MCF 10A (cell line): ENCODE data around the gene LILRB1. TPM values are rescaled to one million over a fixed set of nuclear protein-coding genes. Genes with fewer than 3 reads are reported as not detected.
"Not testable (repeated sequence)": the region's sequence is repeated elsewhere in the genome, so short reads cannot be mapped to it uniquely, and the experiment has no call there.

Source experiments
- BruUV-seq: library from RNA; stranded (reverse); fragments of 400-500 nt; replicated peaks from 2 replicates; lab custom pipeline; 2021; lab: Mats Ljungman, UMichigan
- CTCF ChIA-PET: fragments of 300-600 bp; sonication (Branson Sonifier 250); formaldehyde crosslinking; extraction: SDS; loops from one replicate; lab custom pipeline; 2021; ENCODE audit warnings: antibody characterized with exemption, inconsistent platforms; lab: Yijun Ruan, JAX
- POLR2A ChIA-PET: fragments of 300-600, 350-650 bp; sonication (Branson Sonifier 250); formaldehyde crosslinking; extraction: SDS; loops from one replicate; lab custom pipeline; 2020; ENCODE audit warnings: antibody characterized with exemption, inconsistent platforms; lab: Yijun Ruan, JAX
- DNase-seq: peaks from one replicate; pipeline ENCODE4 v3.0.0-alpha.2; 2018; ENCODE audit not compliant: unreplicated experiment
- H3K27ac Mint-ChIP-seq: one replicate; pipeline ENCODE4 v1.8.0; 2022; ENCODE audit warnings: mild to moderate bottlenecking, low read depth, mixed read lengths; ENCODE audit not compliant: unreplicated experiment
- H3K27me3 Mint-ChIP-seq: one replicate; pipeline ENCODE4 v1.8.0; 2022; ENCODE audit warnings: mixed read lengths; ENCODE audit not compliant: insufficient read depth, unreplicated experiment
- H3K36me3 Mint-ChIP-seq: one replicate; pipeline ENCODE4 v1.8.0; 2022; ENCODE audit warnings: mild to moderate bottlenecking, moderate library complexity, mixed read lengths; ENCODE audit not compliant: insufficient read depth, unreplicated experiment
- H3K4me1 Mint-ChIP-seq: one replicate; pipeline ENCODE4 v1.8.0; 2022; ENCODE audit warnings: mixed read lengths; ENCODE audit not compliant: insufficient read depth, unreplicated experiment
- H3K4me3 Mint-ChIP-seq: one replicate; pipeline ENCODE4 v1.8.0; 2022; ENCODE audit warnings: mild to moderate bottlenecking, moderate library complexity, mixed read lengths; ENCODE audit not compliant: unreplicated experiment
- H3K9me3 Mint-ChIP-seq: one replicate; pipeline ENCODE4 v1.8.0; 2022; ENCODE audit warnings: mixed read lengths; ENCODE audit not compliant: unreplicated experiment
- CTCF ChIP-seq: fragments of 200-600 bp; IDR thresholded peaks from one replicate; pipeline ENCODE4 v1.8.0; 2022; ENCODE audit warnings: antibody characterized with exemption, mild to moderate bottlenecking; ENCODE audit not compliant: unreplicated experiment
- intact Hi-C: fragments of 100-400 bp; cut with micrococcal nuclease; formaldehyde crosslinking; loops from 2 replicates; pipeline ENCODE4 v1.14.1; 2022
- total RNA-seq: library from RNA; stranded (reverse); gene quantifications from 2 replicates; pipeline ENCODE4 v1.2.3, GENCODE V29; 2022

Gene LILRB1
- total RNA-seq, 1 experiment from 2014 or later, result not detected

- H3K4me1 Mint-ChIP-seq, result no peaks in the 10 kb centered on the region
- ChIA-PET CTCF (interaction anchor here (0.8 kb wide), 1 partner anchor 11 kb away, joined by 5 read pairs; no protein-coding TSS in a partner anchor), POLR2A (no interaction called here)
- no peaks in the 10 kb centered on the region for H3K36me3 Mint-ChIP-seq
- H3K4me3 Mint-ChIP-seq, result no peak overlapping the region
- no TSS peak for BruUV-seq
- H3K27me3 Mint-ChIP-seq, result no peaks in the 10 kb centered on the region
- intact Hi-C loops, result no loop called here
- DNase-seq, result no peak
- no peak overlapping the region for H3K27ac Mint-ChIP-seq
- no peak for TF ChIP-seq CTCF
- peaks cover 10% of the 10 kb centered on the region for H3K9me3 Mint-ChIP-seq
These were observed 3.1 kb downstream of the LILRB1 start for GRCh38 chr19:54633401-54633800.

- H3K27ac Mint-ChIP-seq, H3K36me3 Mint-ChIP-seq, intact Hi-C loops, DNase-seq, H3K4me3 Mint-ChIP-seq, H3K27me3 Mint-ChIP-seq, H3K4me1 Mint-ChIP-seq, CTCF ChIA-PET, BruUV-seq: not testable (repeated sequence)
- peaks cover 12% of the 10 kb centered on the region for H3K9me3 Mint-ChIP-seq
- POLR2A ChIA-PET, result interaction anchor here (0.6 kb wide), 1 partner anchor 90 kb away, joined by 3 read pairs; no protein-coding TSS in a partner anchor
These were observed 5.8 kb downstream of the LILRB1 start for GRCh38 chr19:54636081-54636480.

GRCh38 chr19:54638683-54639082 is 8.4 kb downstream of the LILRB1 start:
- Mint-ChIP-seq H3K27ac (no peak overlapping the region), H3K4me3 (no peak overlapping the region), H3K4me1 (no peaks in the 10 kb centered on the region), H3K27me3 (no peaks in the 10 kb centered on the region), H3K36me3 (no peaks in the 10 kb centered on the region), H3K9me3 (peaks cover 12% of the 10 kb centered on the region)
- ChIA-PET CTCF (interaction anchor here (0.6 to 1.9 kb wide), 5 partner anchors 15 to 532 kb away, joined by 3 to 8 read pairs (median 3); no protein-coding TSS in a partner anchor), POLR2A (no interaction called here)
- no peak for DNase-seq
- intact Hi-C loops, result no loop called here
- TF ChIP-seq CTCF, result no peak
- BruUV-seq, result no TSS peak

- CTCF ChIA-PET, H3K27me3 Mint-ChIP-seq, BruUV-seq, DNase-seq, POLR2A ChIA-PET, H3K4me3 Mint-ChIP-seq, H3K27ac Mint-ChIP-seq, intact Hi-C loops, H3K36me3 Mint-ChIP-seq, H3K4me1 Mint-ChIP-seq: not testable (repeated sequence)
- peaks cover 12% of the 10 kb centered on the region for H3K9me3 Mint-ChIP-seq
These were observed 12.7 kb downstream of the LILRB1 start for GRCh38 chr19:54642953-54643352.

DNA sequence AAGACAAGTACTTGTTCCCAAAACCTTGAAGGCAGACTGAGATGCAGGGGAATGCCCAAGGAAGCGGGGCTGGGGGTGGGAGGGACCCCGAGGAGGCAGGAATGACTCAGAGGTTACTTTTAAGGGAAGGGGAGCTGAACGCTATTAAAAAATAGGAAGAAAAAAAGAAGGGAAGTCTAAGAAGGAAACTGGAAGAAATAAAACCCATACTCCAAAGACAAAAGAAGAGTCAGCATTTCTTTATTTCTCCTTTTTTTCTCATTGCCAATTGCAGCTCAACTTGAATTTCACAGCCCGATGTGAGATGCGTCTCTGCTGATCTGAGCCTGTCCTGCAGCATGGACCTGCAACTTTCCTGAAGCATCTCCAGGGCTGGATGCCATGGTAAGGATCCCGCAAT is 13.3 kb downstream of the LILRB1 start:
- H3K4me3 Mint-ChIP-seq, POLR2A ChIA-PET, CTCF ChIA-PET, BruUV-seq, H3K27me3 Mint-ChIP-seq, DNase-seq, H3K36me3 Mint-ChIP-seq, H3K9me3 Mint-ChIP-seq, intact Hi-C loops, H3K27ac Mint-ChIP-seq, H3K4me1 Mint-ChIP-seq: not testable (repeated sequence)
